GM12801 (cell line): ENCODE data around the gene PVALEF.

ENCODE experiments used
- TF ChIP-seq, protein P1 (sequence below): IDR thresholded peaks from one replicate; pipeline ENCODE4 v1.5.1; 2011; ENCODE audit warnings: control low read depth; ENCODE audit not compliant: insufficient read length; ENCODE audit errors: extremely low read depth

Gene PVALEF

DNA sequence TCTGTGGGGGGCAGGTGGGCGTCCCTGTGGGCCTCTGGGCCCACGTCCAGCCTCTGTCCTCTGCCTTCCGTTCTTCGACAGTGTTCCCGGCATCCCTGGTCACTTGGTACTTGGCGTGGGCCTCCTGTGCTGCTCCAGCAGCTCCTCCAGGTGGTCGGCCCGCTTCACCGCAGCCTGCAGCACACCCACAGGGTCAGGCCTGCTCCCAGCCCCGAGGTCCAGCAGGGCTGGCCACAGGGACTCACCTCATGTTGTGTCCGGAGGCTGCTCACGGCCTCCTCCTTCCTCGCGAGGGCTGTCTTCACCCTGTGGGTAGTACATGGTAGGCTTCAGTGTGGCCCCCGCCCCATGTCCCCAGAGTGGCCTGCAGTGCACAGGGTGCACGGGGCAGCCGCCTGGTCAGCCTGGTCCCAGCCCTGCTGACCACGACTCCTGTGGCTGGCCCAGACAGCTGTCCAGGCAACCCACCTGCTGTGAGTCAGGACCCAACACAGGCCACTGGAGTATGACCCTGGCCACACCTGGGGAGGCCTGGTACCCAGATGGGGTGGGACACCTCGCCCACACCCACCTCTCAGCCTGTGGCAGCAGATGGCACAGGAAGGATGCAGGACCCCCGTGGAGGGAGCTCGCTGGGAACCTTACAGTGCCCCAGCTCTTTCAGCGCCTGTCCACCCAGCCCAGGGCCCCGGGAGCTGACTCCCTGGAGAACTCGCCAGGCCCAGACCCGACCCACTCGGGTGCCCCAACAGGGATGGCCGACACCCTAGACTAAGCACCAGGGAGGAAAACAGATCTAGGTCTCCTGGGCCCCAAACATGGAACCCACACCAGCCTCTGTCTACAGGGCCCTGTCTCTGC lies 24.6 kb downstream of the PVALEF start:
- TF ChIP-seq, protein P1, sequence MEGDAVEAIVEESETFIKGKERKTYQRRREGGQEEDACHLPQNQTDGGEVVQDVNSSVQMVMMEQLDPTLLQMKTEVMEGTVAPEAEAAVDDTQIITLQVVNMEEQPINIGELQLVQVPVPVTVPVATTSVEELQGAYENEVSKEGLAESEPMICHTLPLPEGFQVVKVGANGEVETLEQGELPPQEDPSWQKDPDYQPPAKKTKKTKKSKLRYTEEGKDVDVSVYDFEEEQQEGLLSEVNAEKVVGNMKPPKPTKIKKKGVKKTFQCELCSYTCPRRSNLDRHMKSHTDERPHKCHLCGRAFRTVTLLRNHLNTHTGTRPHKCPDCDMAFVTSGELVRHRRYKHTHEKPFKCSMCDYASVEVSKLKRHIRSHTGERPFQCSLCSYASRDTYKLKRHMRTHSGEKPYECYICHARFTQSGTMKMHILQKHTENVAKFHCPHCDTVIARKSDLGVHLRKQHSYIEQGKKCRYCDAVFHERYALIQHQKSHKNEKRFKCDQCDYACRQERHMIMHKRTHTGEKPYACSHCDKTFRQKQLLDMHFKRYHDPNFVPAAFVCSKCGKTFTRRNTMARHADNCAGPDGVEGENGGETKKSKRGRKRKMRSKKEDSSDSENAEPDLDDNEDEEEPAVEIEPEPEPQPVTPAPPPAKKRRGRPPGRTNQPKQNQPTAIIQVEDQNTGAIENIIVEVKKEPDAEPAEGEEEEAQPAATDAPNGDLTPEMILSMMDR: no peak

DNA sequence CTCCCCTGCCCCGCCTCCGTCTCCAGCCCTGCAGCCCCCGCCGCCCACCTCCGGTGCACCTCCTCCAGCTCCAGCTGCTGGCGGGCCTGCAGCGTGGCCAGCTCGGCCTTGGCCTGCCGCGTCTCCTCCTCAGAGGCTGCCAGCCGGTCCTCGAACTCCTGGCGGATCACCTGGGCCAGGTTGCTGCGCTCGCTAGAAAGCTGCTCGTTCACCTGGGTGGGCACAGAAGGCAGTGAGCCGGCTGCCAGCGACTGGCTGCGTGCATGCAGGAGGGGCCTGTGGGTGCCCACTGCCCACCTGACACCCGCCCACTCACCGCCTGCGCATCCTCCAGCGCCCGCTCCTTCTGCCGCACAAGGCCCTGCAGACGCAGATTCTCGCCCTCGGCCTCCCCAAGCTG lies 25.3 kb downstream of the PVALEF start:
- TF ChIP-seq, protein P1: no peak

DNA sequence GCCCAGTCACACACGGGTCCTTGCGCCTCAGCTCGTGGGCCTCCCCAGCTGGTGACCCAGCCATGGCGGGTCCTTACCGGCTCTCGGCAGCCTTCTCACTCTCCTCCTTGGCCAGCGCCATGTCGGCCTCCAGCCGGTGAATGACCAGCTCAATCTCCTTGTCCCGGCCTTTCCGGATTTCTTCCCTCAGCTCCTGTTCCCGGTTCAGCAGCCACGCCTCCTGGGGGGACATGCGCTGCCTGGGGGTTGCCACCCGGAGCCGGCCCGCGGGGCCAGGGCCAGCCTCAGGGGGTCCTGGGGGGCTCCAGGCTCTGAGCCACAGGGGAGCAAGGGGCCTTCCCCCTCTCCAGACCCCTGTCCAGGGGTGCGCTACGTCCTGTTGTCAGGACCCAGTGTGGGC lies 25.8 kb downstream of the PVALEF start:
- TF ChIP-seq, protein P1: no peak

DNA sequence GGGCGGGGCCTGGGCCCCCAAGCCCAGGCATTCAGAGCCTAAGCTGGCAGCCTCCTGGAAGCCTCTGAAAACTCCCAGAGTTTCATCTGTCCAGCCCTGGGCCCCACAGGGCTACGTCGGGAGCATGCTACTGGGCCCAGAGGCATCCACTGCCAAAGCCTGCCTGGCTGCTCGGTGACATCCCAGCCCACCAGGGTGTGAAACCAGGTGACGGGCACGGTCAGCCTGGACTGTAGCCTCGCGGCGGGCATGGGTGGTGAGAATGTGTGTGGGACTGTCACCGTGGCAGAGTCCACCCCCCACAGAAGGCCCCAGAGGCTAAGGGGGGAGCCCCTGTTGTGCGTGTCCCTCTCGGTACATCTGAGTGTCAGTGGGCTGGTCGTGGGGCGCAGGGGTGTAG lies 26.3 kb downstream of the PVALEF start:
- TF ChIP-seq, protein P1: no peak

DNA sequence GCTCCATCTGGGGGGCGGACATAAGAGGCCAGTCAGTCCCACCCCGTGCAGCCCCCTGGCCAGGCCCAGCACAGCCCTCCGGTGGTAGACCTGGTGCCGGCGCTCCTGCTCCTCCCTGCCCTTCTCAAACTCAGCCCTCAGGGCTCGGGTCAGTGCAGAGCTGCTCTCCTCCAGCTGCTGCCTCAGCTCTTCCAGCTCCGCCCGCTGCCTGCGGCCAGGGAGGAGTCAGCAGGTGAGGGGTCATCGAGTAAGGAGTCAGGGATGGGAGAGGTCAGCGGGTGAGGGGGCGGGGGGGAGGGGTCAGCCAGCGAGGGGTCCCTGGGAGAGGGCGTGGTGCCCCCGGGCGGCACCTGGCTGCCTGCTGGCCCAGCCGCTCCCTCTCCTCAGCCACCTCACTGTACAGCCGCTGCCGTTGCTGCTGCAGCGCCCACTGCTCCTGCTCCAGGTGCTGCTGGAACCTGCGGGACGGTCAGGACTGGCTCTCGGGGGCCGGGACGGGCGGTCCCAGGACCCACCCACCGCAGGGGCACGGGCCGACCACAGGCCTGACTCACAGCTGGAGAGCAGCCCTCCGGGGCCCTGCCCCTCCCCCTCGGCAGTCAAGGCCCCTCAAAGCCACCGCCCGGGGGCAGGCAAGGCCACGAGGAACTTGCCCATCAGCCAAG lies 27.2 kb downstream of the PVALEF start:
- TF ChIP-seq, protein P1: no peak

DNA sequence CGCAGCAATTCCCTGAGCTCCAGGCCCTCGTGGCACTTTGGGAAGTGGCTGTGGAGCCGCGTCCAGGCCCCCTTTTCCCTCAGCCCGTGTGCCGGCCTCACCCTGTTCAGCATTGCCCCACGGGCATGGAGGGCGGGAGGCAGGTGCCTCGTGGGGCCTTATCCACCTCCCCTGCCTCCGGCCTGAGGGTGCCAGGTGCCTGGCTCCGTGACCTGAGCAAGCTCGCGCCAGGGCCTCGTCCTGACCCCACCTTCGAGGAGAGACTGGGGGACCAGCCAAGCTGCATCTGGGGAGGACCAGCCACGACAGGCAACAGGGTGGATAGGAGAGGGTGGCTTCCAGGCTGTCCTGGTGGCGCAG lies 27.7 kb downstream of the PVALEF start:
- TF ChIP-seq, protein P1: no peak

DNA sequence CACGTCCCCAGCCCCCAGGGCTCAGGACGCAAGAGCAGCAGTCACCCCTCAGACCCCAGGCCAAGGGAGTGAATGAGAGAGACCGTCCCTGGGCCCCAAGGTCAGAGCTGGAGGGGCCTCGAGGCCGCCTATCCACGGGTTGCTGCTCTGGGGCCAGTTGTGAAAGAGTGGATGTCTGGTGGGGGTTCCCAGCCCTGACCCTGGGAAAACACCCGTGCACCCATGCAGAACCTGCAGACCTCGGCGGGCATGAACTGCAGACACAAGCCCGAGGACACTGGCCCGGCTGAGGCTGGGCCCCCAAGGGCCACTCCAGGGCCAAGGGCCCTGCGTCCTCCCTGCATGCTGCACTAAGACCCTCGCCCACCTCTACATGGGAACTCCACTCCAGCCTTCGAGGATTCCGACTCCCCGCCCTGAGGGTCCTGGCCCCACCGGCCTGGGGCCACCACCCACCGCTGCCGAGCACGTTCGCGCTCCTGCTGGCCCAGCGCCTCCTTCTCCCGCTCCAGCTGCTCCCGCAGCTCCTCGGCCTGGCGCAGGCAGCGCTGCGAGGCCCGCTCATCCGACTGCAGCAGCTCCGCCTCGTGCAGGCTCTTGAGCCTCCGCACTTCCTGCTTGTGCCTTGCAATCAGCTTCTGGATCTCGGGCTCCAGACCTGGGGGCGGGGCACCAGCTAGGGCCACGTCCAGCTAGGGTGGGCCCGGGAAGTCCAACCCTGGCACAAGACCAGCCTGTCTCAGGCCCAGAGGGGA lies 28.3 kb downstream of the PVALEF start:
- TF ChIP-seq, protein P1: no peak
